Naive thymus-derived CD8-positive, alpha-beta T cell (primary cell): ENCODE measurements around the gene SEC11A. TPM values are rescaled to one million over a fixed set of nuclear protein-coding genes. Genes with fewer than 3 reads are reported as not detected.

Experiments used
- ATAC-seq, 2 donors: fragments of 150-1000 bp; cut with Tn5 transposase in 1 of 2; sonication (Bioruptor Pico), chemical (Tn5 transposase) in 1 of 2; 1 replicate in 1 of 2; 2 replicates in 1 of 2; pipeline ENCODE4 v1.10.0; 2021; ENCODE audit warnings: mild to moderate bottlenecking in 2 of 2, moderate library complexity in 2 of 2
- POLR2A ChIA-PET: fragments of 350-600 bp; sonication (Branson Sonifier 250); formaldehyde crosslinking; loops from one replicate; lab custom pipeline; 2021; ENCODE audit warnings: antibody characterized with exemption; lab: Charles Lee
- DNase-seq, 10 donors: peaks; one replicate each; pipeline versions ENCODE4 v3.0.0 to v3.0.0-alpha.2; 2020 to 2022
- H3K27ac Mint-ChIP-seq, 10 donors: one replicate each; pipeline ENCODE4 v1.8.0; 2020 to 2022; ENCODE audit warnings: mild to moderate bottlenecking in 10 of 10, mixed read lengths in 10 of 10, moderate library complexity in 4 of 10, inconsistent platforms in 1 of 10
- H3K27me3 Mint-ChIP-seq, 5 donors: one replicate each; pipeline ENCODE4 v1.8.0; 2021 to 2022; ENCODE audit warnings: mixed read lengths in 5 of 5
- H3K36me3 Mint-ChIP-seq, 3 donors: one replicate each; pipeline ENCODE4 v1.8.0; 2020 to 2022; ENCODE audit warnings: mixed read lengths in 3 of 3, mild to moderate bottlenecking in 2 of 3, inconsistent platforms in 1 of 3
- H3K4me1 Mint-ChIP-seq, 4 donors: one replicate each; pipeline ENCODE4 v1.8.0; 2021 to 2022; ENCODE audit warnings: mixed read lengths in 4 of 4
- H3K4me3 Mint-ChIP-seq, 10 donors: one replicate each; pipeline ENCODE4 v1.8.0; 2020 to 2022; ENCODE audit warnings: mild to moderate bottlenecking in 10 of 10, mixed read lengths in 10 of 10, moderate library complexity in 6 of 10, inconsistent platforms in 1 of 10
- H3K9me3 Mint-ChIP-seq, 9 donors: one replicate each; pipeline ENCODE4 v1.8.0; 2020 to 2022; ENCODE audit warnings: mixed read lengths in 9 of 9, mild to moderate bottlenecking in 3 of 9, inconsistent platforms in 1 of 9, moderate library complexity in 1 of 9
- polyA plus RNA-seq, 3 donors: library from polyadenylated mRNA; unstranded; fragments of 300-500 nt; fragmentation: Illumina TruSeq; gene quantifications; one replicate each; pipeline ENCODE4 v1.2.3, GENCODE V29; 2021
- total RNA-seq, 8 experiments: library from RNA in 2 of 8; stranded (reverse) in 2 of 8; gene quantifications; one replicate each; pipeline ENCODE4 v1.2.3 and lab custom pipeline; 2021 to 2026

SEC11A gene
- total and polyA plus RNA-seq, 5 experiments from 2014 or later, result 68.3 to 128 (median 103) TPM

DNA sequence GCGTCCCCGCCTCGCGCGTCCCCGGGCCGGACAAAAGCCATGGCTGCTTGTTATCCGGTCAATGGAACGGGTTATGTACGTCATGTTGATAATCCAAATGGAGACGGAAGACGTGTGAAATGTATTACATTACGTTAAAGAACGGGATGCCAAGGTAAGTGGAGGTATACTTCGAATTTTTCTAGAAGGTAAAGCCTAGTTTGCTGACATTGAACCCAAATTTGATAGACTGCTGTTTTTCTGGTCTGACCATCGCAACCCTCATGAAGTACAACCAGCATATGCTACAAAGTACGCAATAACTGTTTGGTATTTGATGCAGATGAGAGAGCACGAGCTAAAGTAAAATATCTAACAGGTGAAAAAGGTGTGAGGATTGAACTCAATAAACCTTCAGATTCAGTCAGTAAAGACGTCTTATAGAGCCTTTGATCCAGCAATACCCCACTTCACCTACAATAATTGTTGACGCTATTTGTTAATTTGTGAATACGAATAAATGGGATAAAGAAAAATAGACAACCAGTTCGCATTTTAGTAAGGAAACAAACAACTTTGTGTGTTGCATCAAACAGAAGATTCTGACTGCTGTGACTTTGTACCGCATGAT is 81.6 kb downstream of the SEC11A start:
- Mint-ChIP-seq H3K36me3 (peaks cover 0 to 28% (median 8%) of the 10 kb centered on the region in 3 donors), H3K4me1 (peaks cover 18 to 60% (median 54%) of the 10 kb centered on the region in 4 donors), H3K4me3 (peak overlapping the region; percentile 77 to 97 (median 92)), H3K27ac (peak overlapping the region; percentile 69 to 94 (median 90)), H3K27me3 (no peaks in the 10 kb centered on the region), H3K9me3 (no peaks in the 10 kb centered on the region)
- ATAC-seq (no peak), DNase-seq (peak in 2 of 10 donors; percentile 21 to 24)
- POLR2A ChIA-PET, result interaction anchor here (0.5 to 7.6 kb wide), 17 partner anchors 8 to 353 kb away, joined by 3 to 136 read pairs (median 4); partner anchors contain the start of genes NMB, PDE8A, SEC11A and WDR73

DNA sequence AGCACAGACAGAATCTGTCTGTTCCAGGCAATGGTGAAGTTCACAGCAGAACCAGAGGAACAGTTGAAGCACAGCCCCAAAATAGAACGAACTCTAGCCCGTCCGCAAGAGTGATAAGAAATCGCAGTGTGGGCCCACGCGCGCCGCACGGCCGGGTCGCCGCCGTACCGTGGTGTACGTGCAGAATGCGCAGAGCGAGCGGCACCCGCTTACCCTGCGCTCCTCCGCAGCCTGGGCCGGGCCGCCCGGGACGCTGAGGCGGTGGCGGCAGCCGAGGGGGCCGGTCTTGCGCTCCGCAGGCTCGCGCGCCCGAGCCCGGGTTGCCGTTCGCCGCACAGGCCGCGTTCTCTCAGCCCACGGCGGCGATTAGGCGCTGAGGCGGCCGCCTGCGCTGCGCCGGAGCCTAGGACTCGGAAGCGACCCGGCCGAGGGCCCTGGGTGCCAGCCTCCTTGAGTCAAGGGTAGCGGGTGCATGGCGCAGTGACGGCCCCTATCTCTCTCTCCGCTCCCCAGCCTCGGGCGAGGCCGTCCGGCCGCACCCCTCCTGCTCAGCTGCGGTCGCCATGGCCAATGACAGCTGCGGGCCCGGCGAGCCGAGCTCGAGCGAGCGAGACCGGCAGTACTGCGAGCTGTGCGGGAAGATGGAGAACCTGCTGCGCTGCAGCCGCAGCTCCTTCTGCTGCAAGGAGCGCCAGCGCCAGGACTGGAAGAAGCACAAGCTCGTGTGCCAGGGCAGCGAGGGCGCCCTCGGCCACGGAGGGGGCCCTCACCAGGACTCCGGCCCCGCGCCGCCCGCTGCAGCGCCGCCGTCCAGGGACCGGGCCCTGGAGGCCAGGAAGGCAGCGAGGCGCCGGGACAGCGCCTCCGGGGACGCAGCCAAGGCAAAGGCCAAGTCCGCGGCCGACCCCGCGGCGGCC is 82.4 kb downstream of the SEC11A start:
- H3K27ac Mint-ChIP-seq, result peak overlapping the region; percentile 74 to 97 (median 95)
- peak; percentile 58 to 61 for ATAC-seq
- peaks cover 18 to 60% (median 54%) of the 10 kb centered on the region in 4 donors for H3K4me1 Mint-ChIP-seq
- no peaks in the 10 kb centered on the region for H3K9me3 Mint-ChIP-seq
- peaks cover 0 to 21% (median 8%) of the 10 kb centered on the region in 3 donors for H3K36me3 Mint-ChIP-seq
- POLR2A ChIA-PET, result interaction anchor here (0.5 to 7.6 kb wide), 15 partner anchors 9 to 353 kb away, joined by 3 to 136 read pairs (median 4); partner anchors contain the start of genes NMB, PDE8A, SEC11A and WDR73
- H3K4me3 Mint-ChIP-seq, result peak overlapping the region; percentile 93 to 97 (median 96)
- H3K27me3 Mint-ChIP-seq, result no peaks in the 10 kb centered on the region
- peak; percentile 45 to 80 (median 63) for DNase-seq

DNA sequence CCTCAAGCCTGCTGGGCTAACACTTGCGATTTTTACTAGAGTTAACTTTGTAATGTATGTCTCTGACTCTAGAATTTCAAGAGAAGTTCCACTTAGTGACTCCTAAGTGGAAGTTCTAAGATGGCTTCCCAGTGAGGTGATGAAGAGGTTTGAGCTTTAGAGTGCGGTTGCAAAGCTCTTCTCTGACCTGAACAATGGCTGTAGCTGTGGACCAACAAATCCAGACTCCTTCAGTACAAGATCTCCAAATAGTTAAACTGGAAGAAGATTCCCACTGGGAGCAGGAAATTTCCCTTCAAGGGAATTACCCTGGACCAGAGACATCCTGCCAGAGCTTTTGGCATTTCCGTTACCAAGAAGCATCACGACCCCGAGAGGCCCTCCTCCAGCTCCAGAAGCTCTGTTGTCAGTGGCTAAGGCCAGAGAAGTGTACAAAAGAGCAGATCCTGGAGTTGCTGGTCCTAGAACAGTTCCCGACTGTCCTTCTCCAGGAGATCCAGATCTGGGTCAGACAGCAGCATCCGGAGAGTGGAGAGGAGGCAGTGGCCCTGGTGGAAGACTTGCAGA is 84.2 kb downstream of the SEC11A start:
- ATAC-seq (no peak), DNase-seq (no peak)
- POLR2A ChIA-PET, result interaction anchor here (0.6 to 7.6 kb wide), 18 partner anchors 10 to 350 kb away, joined by 3 to 136 read pairs (median 3); partner anchors contain the start of genes NMB, PDE8A, SEC11A and WDR73
- Mint-ChIP-seq H3K36me3 (peaks cover 0 to 9% (median 0%) of the 10 kb centered on the region in 3 donors), H3K9me3 (no peaks in the 10 kb centered on the region), H3K27me3 (no peaks in the 10 kb centered on the region), H3K4me1 (peaks cover 14 to 53% (median 46%) of the 10 kb centered on the region in 4 donors), H3K4me3 (peak overlapping the region; percentile 92 to 97 (median 96)), H3K27ac (peak overlapping the region; percentile 85 to 98 (median 96))

DNA sequence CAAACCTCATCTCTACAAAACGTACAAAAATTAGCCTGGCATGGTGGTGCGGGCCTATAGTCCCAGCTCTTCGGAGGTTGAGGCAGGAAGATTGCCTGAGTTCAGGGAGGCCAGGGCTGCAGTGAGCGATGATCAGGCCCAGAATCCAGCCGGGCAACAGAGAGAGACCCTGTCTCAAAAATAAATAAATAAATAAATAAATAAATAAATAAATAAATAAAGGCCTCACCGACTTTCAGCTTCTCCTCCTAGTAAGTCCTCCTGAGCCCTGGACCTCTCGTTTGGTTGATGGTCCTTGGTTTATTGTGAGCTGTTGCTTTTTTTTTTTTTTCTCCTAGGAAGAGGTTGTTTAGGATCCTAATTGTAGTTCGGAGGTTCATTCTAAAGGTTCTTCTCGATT is 86.9 kb downstream of the SEC11A start:
- no peak for DNase-seq
- H3K9me3 Mint-ChIP-seq, result no peaks in the 10 kb centered on the region
- peaks cover 0 to 15% (median 3%) of the 10 kb centered on the region in 3 donors for H3K36me3 Mint-ChIP-seq
- peaks cover 14 to 32% (median 25%) of the 10 kb centered on the region in 4 donors for H3K4me1 Mint-ChIP-seq
- H3K4me3 Mint-ChIP-seq, result peak overlapping the region in 2 of 10 donors; percentile 10 to 33
- peak overlapping the region in 1 of 10 donors; percentile 33 for H3K27ac Mint-ChIP-seq
- no peaks in the 10 kb centered on the region for H3K27me3 Mint-ChIP-seq
- ATAC-seq, result no peak
- POLR2A ChIA-PET, result interaction anchor here (0.7 to 7.6 kb wide), 4 partner anchors 29 to 108 kb away, joined by 3 to 136 read pairs (median 4); partner anchors contain the start of gene ZSCAN2

DNA sequence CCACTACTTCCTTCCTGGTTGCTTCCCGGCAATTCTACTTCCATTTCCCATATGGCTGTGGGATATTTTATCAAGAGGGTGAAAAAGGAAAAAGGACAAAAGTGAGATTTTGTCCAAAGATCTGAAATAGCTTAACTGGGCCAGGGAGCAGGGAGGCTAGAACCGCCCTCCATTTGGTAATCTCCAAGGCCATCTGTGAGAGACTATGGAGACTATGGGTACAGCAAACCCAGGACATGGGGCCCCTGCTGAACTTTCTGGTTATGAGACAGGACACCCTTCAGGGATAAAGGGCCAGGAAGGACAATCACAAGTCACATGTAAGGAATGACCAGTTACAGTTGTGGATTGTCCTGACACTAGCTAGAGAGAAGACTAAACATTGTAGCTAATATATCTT is 90.8 kb downstream of the SEC11A start:
- Mint-ChIP-seq H3K4me1 (peaks cover 0 to 8% (median 5%) of the 10 kb centered on the region in 4 donors), H3K9me3 (peaks cover 0 to 27% (median 13%) of the 10 kb centered on the region in 9 donors), H3K27me3 (no peaks in the 10 kb centered on the region), H3K4me3 (no peak overlapping the region), H3K36me3 (peaks cover 25 to 45% (median 26%) of the 10 kb centered on the region in 3 donors), H3K27ac (peak overlapping the region in 2 of 10 donors; percentile 47 to 81)
- no peak for DNase-seq
- POLR2A ChIA-PET, result interaction anchor here (1.0 to 1.9 kb wide), 4 partner anchors 10 to 28 kb away, joined by 3 to 5 read pairs (median 4); no protein-coding TSS in a partner anchor
- ATAC-seq, result no peak

DNA sequence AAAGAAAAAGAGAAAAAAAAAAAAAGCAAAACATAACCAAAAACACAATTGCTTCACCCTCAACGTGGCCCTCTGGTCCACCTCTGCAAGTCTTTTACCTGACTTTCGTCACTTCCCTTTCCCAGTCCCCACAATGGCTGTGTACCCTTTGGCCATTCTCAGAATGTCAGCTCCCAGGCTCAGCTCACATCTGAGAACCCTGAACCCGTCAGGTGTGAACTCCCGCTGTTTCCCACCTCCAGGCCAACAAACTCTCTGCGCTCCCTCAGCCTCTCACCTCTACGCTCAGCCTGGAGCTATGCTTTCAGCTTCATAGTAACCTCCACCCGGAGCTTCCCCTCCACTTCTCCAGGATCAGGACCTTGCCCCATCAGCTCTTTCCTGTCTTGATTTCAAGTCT is 91.6 kb downstream of the SEC11A start:
- DNase-seq (no peak), ATAC-seq (no peak)
- POLR2A ChIA-PET, result interaction anchor here (0.8 to 1.3 kb wide), 3 partner anchors 9 to 29 kb away, joined by 3 to 4 read pairs (median 4); no protein-coding TSS in a partner anchor
- H3K4me3 Mint-ChIP-seq, result no peak overlapping the region
- no peaks in the 10 kb centered on the region for H3K27me3 Mint-ChIP-seq
- peaks cover 0 to 8% (median 2%) of the 10 kb centered on the region in 4 donors for H3K4me1 Mint-ChIP-seq
- H3K9me3 Mint-ChIP-seq, result peaks cover 0 to 31% (median 14%) of the 10 kb centered on the region in 9 donors
- H3K27ac Mint-ChIP-seq, result peak overlapping the region in 3 of 10 donors; percentile 10 to 81 (median 73)
- H3K36me3 Mint-ChIP-seq, result peaks cover 25 to 47% (median 30%) of the 10 kb centered on the region in 3 donors

DNA sequence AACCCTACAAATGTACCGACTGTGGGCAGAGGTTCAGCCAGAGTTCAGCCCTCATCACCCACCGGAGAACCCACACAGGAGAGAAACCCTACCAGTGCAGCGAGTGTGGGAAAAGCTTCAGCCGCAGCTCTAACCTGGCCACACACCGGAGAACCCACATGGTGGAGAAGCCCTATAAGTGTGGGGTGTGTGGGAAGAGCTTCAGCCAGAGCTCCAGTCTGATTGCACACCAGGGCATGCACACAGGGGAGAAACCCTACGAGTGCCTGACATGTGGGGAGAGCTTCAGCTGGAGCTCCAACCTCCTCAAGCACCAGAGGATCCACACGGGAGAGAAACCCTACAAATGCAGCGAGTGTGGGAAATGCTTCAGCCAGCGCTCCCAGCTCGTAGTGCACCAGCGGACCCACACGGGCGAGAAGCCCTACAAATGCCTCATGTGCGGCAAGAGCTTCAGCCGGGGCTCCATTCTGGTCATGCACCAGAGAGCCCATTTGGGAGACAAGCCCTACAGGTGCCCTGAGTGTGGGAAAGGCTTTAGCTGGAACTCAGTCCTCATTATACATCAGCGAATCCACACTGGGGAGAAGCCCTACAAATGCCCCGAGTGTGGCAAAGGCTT is 94.5 kb downstream of the SEC11A start:
- Mint-ChIP-seq H3K9me3 (peaks cover 0 to 31% (median 14%) of the 10 kb centered on the region in 9 donors), H3K36me3 (peaks cover 25 to 50% (median 31%) of the 10 kb centered on the region in 3 donors), H3K4me1 (peaks cover 2 to 8% (median 4%) of the 10 kb centered on the region in 4 donors), H3K27ac (no peak overlapping the region), H3K27me3 (no peaks in the 10 kb centered on the region), H3K4me3 (no peak overlapping the region)
- POLR2A ChIA-PET, result interaction anchor here (0.6 to 2.6 kb wide), 4 partner anchors 8 to 285 kb away, joined by 3 to 13 read pairs (median 4); partner anchors contain the start of gene ZSCAN2
- ATAC-seq (no peak), DNase-seq (no peak)

DNA sequence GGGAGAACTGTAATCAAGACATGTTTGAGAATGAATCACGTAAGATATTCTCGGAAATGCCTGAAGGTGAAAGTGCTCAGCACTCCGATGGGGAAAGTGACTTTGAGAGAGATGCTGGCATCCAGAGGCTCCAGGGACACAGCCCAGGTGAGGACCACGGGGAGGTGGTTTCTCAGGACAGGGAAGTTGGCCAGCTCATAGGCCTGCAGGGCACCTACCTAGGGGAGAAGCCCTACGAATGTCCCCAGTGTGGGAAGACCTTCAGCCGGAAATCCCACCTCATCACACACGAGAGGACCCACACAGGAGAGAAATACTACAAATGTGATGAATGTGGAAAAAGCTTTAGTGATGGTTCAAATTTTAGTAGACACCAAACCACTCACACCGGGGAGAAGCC is 95.3 kb downstream of the SEC11A start:
- no peak overlapping the region for H3K27ac Mint-ChIP-seq
- POLR2A ChIA-PET, result interaction anchor here (2.6 kb wide), 1 partner anchor 11 kb away, joined by 13 read pairs; no protein-coding TSS in a partner anchor

More for the DNA sequence above, 95.3 kb downstream of the SEC11A start:
- DNase-seq (no peak), ATAC-seq (no peak)
- peaks cover 0 to 31% (median 14%) of the 10 kb centered on the region in 9 donors for H3K9me3 Mint-ChIP-seq
- peaks cover 25 to 47% (median 31%) of the 10 kb centered on the region in 3 donors for H3K36me3 Mint-ChIP-seq
- H3K4me1 Mint-ChIP-seq, result peaks cover 7 to 10% (median 8%) of the 10 kb centered on the region in 4 donors
- H3K4me3 Mint-ChIP-seq, result no peak overlapping the region
- no peaks in the 10 kb centered on the region for H3K27me3 Mint-ChIP-seq

Other genes starting within 250 kb of the SEC11A start
- 10 to 100 TPM; 10.5 to 13.6 TPM for gene ZSCAN2, start 115.1 kb downstream of the SEC11A start, total RNA-seq
- gene ZSCAN2, start 115.1 kb downstream of the SEC11A start, polyA plus RNA-seq, result 10 to 100 TPM in 1 of 3 donors, 1 to 10 TPM in 2; 5.1 to 10.1 (median 7.4) TPM
- 10 to 100 TPM; 38.3 to 43.2 TPM for gene WDR73, start 61.9 kb downstream of the SEC11A start, total RNA-seq
- gene WDR73, start 61.9 kb downstream of the SEC11A start, polyA plus RNA-seq, result 10 to 100 TPM; 12.2 to 18.8 (median 17.9) TPM
- gene NMB, start 57.9 kb downstream of the SEC11A start, total RNA-seq, result 1 to 10 TPM; 1.6 to 2.1 TPM
- gene NMB, start 57.9 kb downstream of the SEC11A start, polyA plus RNA-seq, result 1 to 10 TPM; 1.9 to 5.7 (median 3.3) TPM
- gene ZNF592, start 32.5 kb upstream of the SEC11A start, total RNA-seq, result 10 to 100 TPM; 39.6 to 40.7 TPM
- 1 to 10 TPM; 3.2 to 9.4 (median 4.1) TPM for gene ZNF592, start 32.5 kb upstream of the SEC11A start, polyA plus RNA-seq
- under 1 TPM; 0.11 to 0.29 TPM for gene ALPK3, start 101.2 kb upstream of the SEC11A start, total RNA-seq
- under 1 TPM in 1 of 3 donors, not detected in 2; 0.01 TPM for gene ALPK3, start 101.2 kb upstream of the SEC11A start, polyA plus RNA-seq
- not detected for gene SLC28A1, start 168.5 kb upstream of the SEC11A start, total RNA-seq
- not detected for gene SLC28A1, start 168.5 kb upstream of the SEC11A start, polyA plus RNA-seq